GM12875 (cell line): Measurements from ENCODE around the gene AMHR2.
"Not testable (repeated sequence)": the region's sequence is repeated elsewhere in the genome, so short reads cannot be mapped to it uniquely, and the experiment has no call there.

Experiments used
- H3K4me3 ChIP-seq: one replicate; pipeline ENCODE4 v1.5.1; 2011; ENCODE audit warnings: low read depth, low read length, control low read depth
- TF ChIP-seq, protein P1 (sequence below): IDR thresholded peaks from 2 replicates; pipeline ENCODE4 v1.5.1; 2011; ENCODE audit warnings: low read depth, mild to moderate bottlenecking, control low read depth, inconsistent platforms, low read length, moderate library complexity, borderline replicate concordance; ENCODE audit not compliant: insufficient read depth

AMHR2 gene

DNA sequence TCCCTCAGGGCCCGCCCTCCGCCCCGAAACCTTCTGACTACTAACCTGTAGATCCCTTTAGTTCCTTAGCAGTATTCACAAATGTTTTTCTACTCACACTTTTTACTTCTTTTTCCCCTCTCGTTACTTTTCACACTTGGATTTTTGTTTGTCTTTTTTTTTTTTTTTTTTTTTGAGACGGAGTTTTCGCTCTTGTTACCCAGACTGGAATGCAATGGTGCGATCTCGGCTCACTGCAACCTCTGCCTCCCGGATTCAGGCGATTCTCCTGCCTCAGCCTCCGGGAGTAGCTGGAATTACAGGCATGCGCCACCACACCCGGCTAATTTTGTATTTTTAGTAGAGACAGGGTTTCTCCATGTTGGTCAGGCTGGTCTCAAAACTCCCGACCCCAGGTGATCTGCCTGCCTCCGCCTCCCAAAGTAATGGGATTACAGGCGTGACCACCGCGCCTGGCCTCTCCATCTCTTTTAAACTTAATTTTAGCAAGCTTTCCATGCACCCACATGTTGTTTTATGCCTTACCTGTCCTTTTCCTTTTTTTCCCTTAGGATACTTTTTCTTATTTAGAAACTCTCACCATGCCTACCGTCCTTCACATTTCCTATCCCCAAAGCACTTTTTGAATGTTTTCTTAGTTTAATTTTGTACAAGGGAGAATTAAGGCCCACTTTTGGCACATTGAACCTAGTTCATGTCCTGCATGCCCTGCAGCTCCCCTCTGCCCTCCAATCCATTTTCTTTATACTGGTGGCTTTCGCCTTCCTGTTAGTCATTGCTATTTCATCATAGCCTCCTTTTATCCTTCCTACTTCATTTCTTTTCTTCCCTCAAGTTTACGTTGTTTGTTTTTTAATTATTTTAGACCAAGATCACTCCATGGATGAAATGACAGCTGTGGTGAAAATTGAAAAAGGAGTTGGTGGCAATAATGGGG lies 42.6 kb upstream of the AMHR2 start:
- H3K4me3 ChIP-seq: peak overlapping the region; percentile 50
- TF ChIP-seq, protein P1, sequence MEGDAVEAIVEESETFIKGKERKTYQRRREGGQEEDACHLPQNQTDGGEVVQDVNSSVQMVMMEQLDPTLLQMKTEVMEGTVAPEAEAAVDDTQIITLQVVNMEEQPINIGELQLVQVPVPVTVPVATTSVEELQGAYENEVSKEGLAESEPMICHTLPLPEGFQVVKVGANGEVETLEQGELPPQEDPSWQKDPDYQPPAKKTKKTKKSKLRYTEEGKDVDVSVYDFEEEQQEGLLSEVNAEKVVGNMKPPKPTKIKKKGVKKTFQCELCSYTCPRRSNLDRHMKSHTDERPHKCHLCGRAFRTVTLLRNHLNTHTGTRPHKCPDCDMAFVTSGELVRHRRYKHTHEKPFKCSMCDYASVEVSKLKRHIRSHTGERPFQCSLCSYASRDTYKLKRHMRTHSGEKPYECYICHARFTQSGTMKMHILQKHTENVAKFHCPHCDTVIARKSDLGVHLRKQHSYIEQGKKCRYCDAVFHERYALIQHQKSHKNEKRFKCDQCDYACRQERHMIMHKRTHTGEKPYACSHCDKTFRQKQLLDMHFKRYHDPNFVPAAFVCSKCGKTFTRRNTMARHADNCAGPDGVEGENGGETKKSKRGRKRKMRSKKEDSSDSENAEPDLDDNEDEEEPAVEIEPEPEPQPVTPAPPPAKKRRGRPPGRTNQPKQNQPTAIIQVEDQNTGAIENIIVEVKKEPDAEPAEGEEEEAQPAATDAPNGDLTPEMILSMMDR: no peak

DNA sequence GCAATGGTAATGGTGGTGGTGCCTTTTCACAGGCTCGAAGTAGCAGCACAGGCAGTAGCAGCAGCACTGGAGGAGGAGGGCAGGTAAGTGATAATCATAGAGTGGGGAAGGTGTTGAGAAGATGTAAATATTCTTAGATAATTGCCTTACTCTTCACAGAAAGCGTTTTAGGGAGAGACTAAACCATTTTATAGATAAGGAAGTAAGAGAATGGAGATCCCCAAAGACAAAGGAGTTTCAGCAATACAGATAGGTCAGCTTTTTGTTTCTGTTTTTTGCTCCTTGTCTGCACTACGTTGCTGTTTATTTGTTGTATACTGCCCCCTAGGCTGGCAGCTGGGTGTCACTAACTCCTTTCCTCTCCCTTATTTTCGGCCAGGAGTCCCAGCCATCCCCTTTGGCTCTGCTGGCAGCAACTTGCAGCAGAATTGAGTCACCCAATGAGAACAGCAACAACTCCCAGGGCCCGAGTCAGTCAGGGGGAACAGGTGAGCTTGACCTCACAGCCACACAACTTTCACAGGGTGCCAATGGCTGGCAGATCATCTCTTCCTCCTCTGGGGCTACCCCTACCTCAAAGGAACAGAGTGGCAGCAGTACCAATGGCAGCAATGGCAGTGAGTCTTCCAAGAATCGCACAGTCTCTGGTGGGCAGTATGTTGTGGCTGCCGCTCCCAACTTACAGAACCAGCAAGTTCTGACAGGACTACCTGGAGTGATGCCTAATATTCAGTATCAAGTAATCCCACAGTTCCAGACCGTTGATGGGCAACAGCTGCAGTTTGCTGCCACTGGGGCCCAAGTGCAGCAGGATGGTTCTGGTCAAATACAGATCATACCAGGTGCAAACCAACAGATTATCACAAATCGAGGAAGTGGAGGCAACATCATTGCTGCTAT lies 41.7 kb upstream of the AMHR2 start:
- H3K4me3 ChIP-seq: no peak overlapping the region
- TF ChIP-seq, protein P1: peak; percentile 43

DNA sequence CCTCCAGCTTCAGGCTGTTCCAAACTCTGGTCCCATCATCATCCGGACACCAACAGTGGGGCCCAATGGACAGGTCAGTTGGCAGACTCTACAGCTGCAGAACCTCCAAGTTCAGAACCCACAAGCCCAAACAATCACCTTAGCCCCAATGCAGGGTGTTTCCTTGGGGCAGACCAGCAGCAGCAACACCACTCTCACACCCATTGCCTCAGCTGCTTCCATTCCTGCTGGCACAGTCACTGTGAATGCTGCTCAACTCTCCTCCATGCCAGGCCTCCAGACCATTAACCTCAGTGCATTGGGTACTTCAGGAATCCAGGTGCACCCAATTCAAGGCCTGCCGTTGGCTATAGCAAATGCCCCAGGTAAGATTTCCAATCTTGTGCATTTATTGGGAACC lies 40.4 kb upstream of the AMHR2 start:
- TF ChIP-seq, protein P1: no peak
- H3K4me3 ChIP-seq: no peak overlapping the region

DNA sequence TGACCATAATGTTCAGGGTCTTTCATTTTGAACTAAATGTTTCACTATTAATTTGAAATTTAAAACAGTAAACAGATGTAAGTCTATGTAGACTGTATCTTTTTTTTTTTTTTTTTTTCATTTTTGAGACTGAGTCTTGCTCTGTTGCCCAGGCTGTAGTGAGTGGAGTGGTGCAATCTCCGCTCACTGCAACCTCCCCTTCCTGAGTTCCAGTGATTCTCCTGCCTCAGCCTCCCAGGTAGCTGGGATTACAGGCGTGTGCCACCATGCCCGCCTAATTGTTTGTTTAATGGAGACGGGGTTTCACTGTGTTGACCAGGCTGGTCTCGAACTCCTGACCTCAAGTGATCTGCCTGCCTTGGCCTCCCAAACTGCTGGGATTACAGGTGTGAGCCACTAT lies 37.3 kb upstream of the AMHR2 start:
- not testable (repeated sequence) for H3K4me3 ChIP-seq

DNA sequence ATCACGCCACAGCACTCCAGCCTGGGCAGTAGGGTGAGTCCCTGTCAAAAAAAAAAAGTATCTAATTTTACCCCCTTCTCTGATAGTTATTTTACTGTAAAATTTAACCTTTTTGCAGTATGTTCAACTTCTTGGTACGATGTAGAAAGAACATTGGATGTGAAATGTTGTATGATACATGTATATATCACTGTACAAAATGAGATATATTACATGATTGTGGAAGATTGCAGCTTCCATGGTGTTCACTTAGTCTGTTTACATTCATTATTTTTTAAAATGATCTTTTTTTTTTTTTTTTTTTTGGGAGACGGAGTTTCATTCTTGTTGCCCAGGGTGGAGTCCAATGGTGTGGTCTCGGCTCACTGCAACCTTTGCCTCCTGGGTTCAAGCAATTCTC lies 34.7 kb upstream of the AMHR2 start:
- TF ChIP-seq, protein P1: no peak

DNA sequence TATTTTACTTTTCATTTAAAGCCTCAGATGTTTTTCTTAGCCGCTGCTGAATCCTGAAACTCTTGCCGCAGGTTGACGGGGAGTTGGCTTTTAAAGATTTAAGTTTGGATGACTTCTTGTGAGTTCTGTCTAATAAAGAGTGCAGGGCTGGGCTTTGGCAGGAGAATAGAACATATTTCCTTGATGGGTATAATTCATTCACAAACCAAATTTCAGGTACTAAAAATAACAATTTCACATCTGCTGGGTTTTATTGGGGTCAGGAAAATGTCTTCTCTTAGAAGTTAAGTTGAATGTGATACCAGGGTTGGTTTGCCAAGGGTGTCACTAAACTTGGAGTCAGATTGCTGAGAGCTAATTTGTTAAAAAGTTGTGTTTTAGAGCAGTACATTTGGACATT lies 34.0 kb upstream of the AMHR2 start:
- no peak overlapping the region for H3K4me3 ChIP-seq
- TF ChIP-seq, protein P1: no peak

More for the DNA sequence above, 34.7 kb upstream of the AMHR2 start:
- H3K4me3 ChIP-seq: no peak overlapping the region

DNA sequence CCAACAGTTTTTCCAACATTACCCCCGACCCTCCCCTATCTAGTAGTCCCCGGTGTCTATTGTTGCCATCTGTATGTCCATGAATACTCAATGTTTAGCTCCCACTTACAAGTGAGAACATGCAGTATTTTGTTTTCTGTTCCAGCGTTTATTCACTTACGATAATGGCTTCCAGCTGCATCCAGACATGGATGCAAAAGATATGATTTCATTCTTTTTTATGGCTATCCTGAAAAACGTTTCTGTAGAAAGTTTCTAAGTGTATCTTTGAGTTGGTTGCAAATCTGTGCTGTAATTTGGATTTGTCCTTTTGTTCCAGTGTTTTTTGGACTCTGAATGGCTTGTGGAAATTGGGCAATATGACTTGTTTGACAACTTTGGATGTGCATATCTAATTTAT lies 31.9 kb upstream of the AMHR2 start:
- TF ChIP-seq, protein P1: no peak
- no peak overlapping the region for H3K4me3 ChIP-seq
